NT2/D1 (cell line): Measurements from ENCODE around the gene AP5B1.

Experiments used
- SUZ12 ChIP-seq: IDR thresholded peaks from 2 replicates; pipeline ENCODE4 v1.6.1; 2011; ENCODE audit not compliant: insufficient read length, insufficient read depth; ENCODE audit errors: extremely low read depth
- YY1 ChIP-seq: IDR thresholded peaks from 2 replicates; pipeline ENCODE4 v1.6.1; 2011; ENCODE audit not compliant: insufficient read length, insufficient read depth
- ZNF274 ChIP-seq: IDR thresholded peaks from 2 replicates; pipeline ENCODE4 v1.6.1; 2011; ENCODE audit warnings: mild to moderate bottlenecking, low read depth, low read length

DNA sequence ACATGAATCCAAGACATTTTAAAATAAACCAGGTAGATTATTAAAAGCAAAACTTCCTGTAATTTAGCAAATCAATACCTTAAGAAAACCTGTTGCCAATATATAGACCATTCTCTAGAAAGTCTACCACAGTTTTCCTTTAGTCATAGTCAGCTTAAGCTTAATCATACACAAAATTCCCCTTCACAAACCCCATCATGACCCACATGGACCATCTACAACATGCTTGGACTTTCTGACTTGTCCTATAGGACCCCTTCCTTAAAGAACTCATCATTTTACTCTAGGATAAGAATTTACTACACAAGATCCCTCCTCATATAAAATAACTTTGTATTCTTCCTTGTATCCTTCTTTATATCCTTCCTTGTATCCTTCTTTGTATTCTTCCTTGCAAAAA lies 44.0 kb downstream of the AP5B1 start:
- TF ChIP-seq SUZ12 (no peak), ZNF274 (no peak), YY1 (no peak)
